Measurements from ENCODE around the gene LOXL4.

DNA sequence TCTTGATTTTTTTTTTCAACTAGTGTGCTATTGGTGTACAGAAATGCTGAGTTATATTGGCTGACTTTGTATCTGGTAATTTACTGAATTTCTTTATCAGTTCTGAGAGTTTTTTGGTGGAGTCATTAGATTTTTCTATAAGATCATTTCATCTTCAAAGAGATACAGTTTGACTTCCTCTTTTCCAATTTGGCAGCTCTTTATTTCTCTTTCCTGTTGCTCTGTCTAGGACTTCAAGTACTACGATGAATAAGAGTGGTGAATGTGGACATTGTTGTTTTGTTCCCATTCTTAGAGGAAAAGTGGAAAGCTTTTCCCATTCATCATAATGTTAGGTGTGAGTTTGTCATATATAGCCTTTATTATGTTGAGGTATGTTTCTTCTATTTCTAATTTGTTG, 50.2 kb downstream of the LOXL4 start:
- TF ChIP-seq CTCF (IDR thresholded peaks at IDR 0.05) (no peak), POLR2A (IDR thresholded peaks at IDR 0.05) (no peak)

Measured in Peyer's patch (tissue), 4 donors.